Left forelimb (tissue), 1 donor: ENCODE results near the gene PATJ.
"Not testable (repeated sequence)": the region's sequence is repeated elsewhere in the genome, so short reads cannot be mapped to it uniquely, and the experiment has no call there.

Experiments used
- DNase-seq: peaks from one replicate; pipeline ENCODE4 v3.0.0-alpha.2; 2018; ENCODE audit warnings: low spot score

The PATJ gene

GRCh38 chr1:62097464-62097863 is 355.2 kb downstream of the PATJ start:
- DNase-seq: no peak

- no peak for DNase-seq
These were observed 358.2 kb downstream of the PATJ start for GRCh38 chr1:62100442-62100841.

GRCh38 chr1:62103846-62104245 is 361.6 kb downstream of the PATJ start:
- DNase-seq: no peak

- no peak for DNase-seq
These were observed 365.6 kb downstream of the PATJ start for GRCh38 chr1:62107923-62108322.

- DNase-seq: no peak
These were observed 366.8 kb downstream of the PATJ start for GRCh38 chr1:62109124-62109523.

GRCh38 chr1:62110198-62110817 is 368.0 kb downstream of the PATJ start:
- DNase-seq: no peak

GRCh38 chr1:62111084-62111483 is 368.8 kb downstream of the PATJ start:
- no peak for DNase-seq

- DNase-seq: no peak
These were observed 371.2 kb downstream of the PATJ start for GRCh38 chr1:62113507-62113906.

- no peak for DNase-seq
These were observed 374.9 kb downstream of the PATJ start for GRCh38 chr1:62117018-62117750.

GRCh38 chr1:62126579-62127290 is 384.5 kb downstream of the PATJ start:
- DNase-seq: no peak

GRCh38 chr1:62128745-62129144 is 386.5 kb downstream of the PATJ start:
- DNase-seq: no peak

- no peak for DNase-seq
These were observed 388.9 kb downstream of the PATJ start for GRCh38 chr1:62131093-62131725.

GRCh38 chr1:62138029-62138428 is 395.7 kb downstream of the PATJ start:
- DNase-seq: no peak

- DNase-seq: no peak
These were observed 397.1 kb downstream of the PATJ start for GRCh38 chr1:62139410-62139809.

GRCh38 chr1:62140666-62141065 is 398.4 kb downstream of the PATJ start:
- DNase-seq: no peak

GRCh38 chr1:62142496-62142895 is 400.2 kb downstream of the PATJ start:
- DNase-seq: no peak

- no peak for DNase-seq
These were observed 402.1 kb downstream of the PATJ start for GRCh38 chr1:62144238-62144831.

GRCh38 chr1:62159940-62160348 is 417.7 kb downstream of the PATJ start:
- no peak for DNase-seq

- DNase-seq: no peak
These were observed 419.4 kb downstream of the PATJ start for GRCh38 chr1:62161711-62162110.

GRCh38 chr1:62170380-62170779 is 428.1 kb downstream of the PATJ start:
- DNase-seq: not testable (repeated sequence)

- no peak for DNase-seq
These were observed 433.4 kb downstream of the PATJ start for GRCh38 chr1:62175568-62176179.
